Measurements from ENCODE around the gene GABRA4.

DNA sequence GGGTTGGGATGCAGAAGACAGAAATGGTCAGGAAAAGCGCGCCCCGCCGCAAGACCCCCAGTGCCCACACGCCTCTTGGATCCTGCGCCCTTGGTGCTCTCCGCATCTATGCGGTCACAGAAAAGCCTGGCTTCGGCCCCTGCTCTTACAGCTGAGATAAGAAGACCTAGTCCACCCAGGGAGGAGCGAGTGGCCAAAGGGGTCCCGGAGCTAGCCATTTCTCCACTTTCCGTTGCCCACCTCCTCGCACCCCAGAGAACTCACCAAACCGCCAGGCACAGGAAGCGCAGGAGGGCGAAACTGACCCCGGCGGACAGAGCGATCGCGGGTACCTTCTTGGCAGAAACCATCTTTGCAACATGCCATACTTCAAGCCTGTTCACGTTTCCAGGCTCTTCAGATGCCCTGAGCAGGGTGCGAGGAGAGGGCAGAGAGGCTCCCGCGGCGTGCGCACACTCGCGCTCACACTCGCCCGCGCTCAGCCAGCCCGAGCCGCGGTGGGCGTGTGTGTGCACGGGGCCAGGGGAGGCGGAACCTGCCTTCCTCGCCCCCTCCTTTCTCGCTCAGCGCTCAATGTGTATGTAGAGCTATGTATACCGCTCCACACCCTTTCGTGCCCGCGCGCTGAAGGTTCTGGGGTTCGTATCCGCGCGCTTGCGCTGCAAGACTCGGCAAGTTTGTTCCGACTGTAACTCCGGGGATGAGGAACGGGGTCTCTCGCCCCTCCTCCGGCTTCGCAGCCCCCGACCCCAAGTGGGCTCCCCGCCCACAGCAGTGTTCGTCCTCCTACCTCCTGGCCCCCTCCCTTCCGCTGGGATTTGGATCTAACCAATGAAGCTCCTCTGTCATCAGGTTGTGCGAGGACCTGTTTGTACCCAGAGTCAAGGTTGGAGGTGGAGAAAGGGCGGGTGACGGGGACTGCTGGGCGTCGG, at the start of gene GABRA4:
- TF ChIP-seq POLR2A (IDR thresholded peaks at IDR 0.05) = no peak
- TF ChIP-seq, protein P1, sequence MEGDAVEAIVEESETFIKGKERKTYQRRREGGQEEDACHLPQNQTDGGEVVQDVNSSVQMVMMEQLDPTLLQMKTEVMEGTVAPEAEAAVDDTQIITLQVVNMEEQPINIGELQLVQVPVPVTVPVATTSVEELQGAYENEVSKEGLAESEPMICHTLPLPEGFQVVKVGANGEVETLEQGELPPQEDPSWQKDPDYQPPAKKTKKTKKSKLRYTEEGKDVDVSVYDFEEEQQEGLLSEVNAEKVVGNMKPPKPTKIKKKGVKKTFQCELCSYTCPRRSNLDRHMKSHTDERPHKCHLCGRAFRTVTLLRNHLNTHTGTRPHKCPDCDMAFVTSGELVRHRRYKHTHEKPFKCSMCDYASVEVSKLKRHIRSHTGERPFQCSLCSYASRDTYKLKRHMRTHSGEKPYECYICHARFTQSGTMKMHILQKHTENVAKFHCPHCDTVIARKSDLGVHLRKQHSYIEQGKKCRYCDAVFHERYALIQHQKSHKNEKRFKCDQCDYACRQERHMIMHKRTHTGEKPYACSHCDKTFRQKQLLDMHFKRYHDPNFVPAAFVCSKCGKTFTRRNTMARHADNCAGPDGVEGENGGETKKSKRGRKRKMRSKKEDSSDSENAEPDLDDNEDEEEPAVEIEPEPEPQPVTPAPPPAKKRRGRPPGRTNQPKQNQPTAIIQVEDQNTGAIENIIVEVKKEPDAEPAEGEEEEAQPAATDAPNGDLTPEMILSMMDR (IDR thresholded peaks at IDR 0.05) = no peak
